Measurements from ENCODE around the gene MUC22.

DNA sequence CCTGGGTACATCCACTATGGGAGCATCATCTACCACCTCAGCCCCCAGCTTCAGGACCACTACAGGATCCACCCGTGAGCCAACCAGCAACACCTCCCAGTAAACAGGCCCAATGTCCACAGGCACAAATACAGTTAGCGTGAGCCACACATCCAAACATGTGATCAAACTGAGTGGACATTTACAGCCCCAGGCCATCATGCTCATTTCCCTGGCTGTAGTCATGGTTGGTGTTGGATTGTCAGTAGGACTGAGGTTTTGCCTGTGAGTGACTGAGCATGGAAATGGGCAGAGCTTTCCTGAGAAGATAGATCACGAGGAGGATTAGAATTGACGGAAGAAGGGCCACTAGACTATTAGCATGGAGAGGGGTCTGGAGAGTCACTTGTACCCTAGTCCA lies 37.5 kb upstream of the MUC22 start:
- TF ChIP-seq, protein P1, sequence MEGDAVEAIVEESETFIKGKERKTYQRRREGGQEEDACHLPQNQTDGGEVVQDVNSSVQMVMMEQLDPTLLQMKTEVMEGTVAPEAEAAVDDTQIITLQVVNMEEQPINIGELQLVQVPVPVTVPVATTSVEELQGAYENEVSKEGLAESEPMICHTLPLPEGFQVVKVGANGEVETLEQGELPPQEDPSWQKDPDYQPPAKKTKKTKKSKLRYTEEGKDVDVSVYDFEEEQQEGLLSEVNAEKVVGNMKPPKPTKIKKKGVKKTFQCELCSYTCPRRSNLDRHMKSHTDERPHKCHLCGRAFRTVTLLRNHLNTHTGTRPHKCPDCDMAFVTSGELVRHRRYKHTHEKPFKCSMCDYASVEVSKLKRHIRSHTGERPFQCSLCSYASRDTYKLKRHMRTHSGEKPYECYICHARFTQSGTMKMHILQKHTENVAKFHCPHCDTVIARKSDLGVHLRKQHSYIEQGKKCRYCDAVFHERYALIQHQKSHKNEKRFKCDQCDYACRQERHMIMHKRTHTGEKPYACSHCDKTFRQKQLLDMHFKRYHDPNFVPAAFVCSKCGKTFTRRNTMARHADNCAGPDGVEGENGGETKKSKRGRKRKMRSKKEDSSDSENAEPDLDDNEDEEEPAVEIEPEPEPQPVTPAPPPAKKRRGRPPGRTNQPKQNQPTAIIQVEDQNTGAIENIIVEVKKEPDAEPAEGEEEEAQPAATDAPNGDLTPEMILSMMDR (IDR thresholded peaks at IDR 0.05; ENCODE audit: insufficient read depth, low read length, poor library complexity, severe bottlenecking): no peak
- no peak for TF ChIP-seq EZH2phosphoT487 (conservative IDR thresholded peaks at IDR 0.05; ENCODE audit: low read length)
